Osteoblast (primary cell): ENCODE results near the gene PSMD13. TPM values are rescaled to one million over a fixed set of nuclear protein-coding genes. Genes with fewer than 3 reads are reported as not detected.
A peak's percentile ranks its signal among the peaks of the same experiment; 100 is the strongest.
"Not testable (repeated sequence)": the region's sequence is repeated elsewhere in the genome, so short reads cannot be mapped to it uniquely, and the experiment has no call there.

Experiments used
- DNase-seq: peaks from one replicate; pipeline ENCODE4 v3.0.0; 2011; ENCODE audit warnings: low spot score, mixed read lengths; ENCODE audit not compliant: insufficient read length; ENCODE audit errors: missing footprints
- H2AFZ ChIP-seq: 2 replicates; pipeline ENCODE4 v1.6.0; 2011; ENCODE audit warnings: mild to moderate bottlenecking, low read length
- H3K27ac ChIP-seq: 2 replicates; pipeline ENCODE4 v1.5.1; 2011; ENCODE audit warnings: mild to moderate bottlenecking, low read depth, low read length, moderate library complexity
- H3K27me3 ChIP-seq: 2 replicates; pipeline ENCODE4 v1.6.0; 2012; ENCODE audit warnings: mild to moderate bottlenecking, control low read depth, inconsistent platforms, low read length, moderate library complexity; ENCODE audit not compliant: insufficient read depth
- H3K36me3 ChIP-seq: 2 replicates; pipeline ENCODE4 v1.5.1; 2011; ENCODE audit warnings: mild to moderate bottlenecking, low read length, control low read depth, moderate library complexity; ENCODE audit not compliant: insufficient read depth
- H3K4me1 ChIP-seq: 2 replicates; pipeline ENCODE4 v1.5.1; 2011; ENCODE audit warnings: mild to moderate bottlenecking, low read length, control low read depth, moderate library complexity; ENCODE audit not compliant: insufficient read depth
- H3K4me2 ChIP-seq: 2 replicates; pipeline ENCODE4 v1.6.0; 2011; ENCODE audit warnings: mild to moderate bottlenecking, low read length; ENCODE audit not compliant: insufficient read depth
- H3K4me3 ChIP-seq: fragments of 200-600 bp; sonication (generic); 3 replicates; pipeline ENCODE4 v1.5.1; 2012; ENCODE audit warnings: mild to moderate bottlenecking, low read length, inconsistent platforms; ENCODE audit not compliant: insufficient read depth
- H3K79me2 ChIP-seq: 2 replicates; pipeline ENCODE4 v1.6.0; 2012; ENCODE audit warnings: mild to moderate bottlenecking, low read length, control low read depth, inconsistent platforms; ENCODE audit not compliant: insufficient read depth
- H3K9me3 ChIP-seq: 2 replicates; pipeline ENCODE4 v1.5.1; 2011; ENCODE audit warnings: low read depth, low read length, control low read depth
- H4K20me1 ChIP-seq: 2 replicates; pipeline ENCODE4 v1.6.0; 2012; ENCODE audit warnings: mild to moderate bottlenecking, low read length, control low read depth; ENCODE audit not compliant: insufficient read depth
- CTCF ChIP-seq: IDR thresholded peaks from 2 replicates; pipeline ENCODE4 v1.5.1; 2011; ENCODE audit warnings: mild to moderate bottlenecking, low read depth, low read length, moderate library complexity; ENCODE audit errors: extremely low read depth
- total RNA-seq: library from RNA; depleted of rRNA; stranded (reverse); fragments of >200 nt; gene quantifications from 2 replicates; pipeline ENCODE4 v1.2.3, GENCODE V29; 2012

PSMD13 gene
- total RNA-seq, 1 donor = 110 TPM

GRCh38 chr11:259413-259812 is 22.6 kb downstream of the PSMD13 start:
- no peak for TF ChIP-seq CTCF
- Histone ChIP-seq H3K4me2 (no peak overlapping the region), H3K4me3 (no peak overlapping the region), H4K20me1 (no peaks in the 10 kb centered on the region), H3K36me3 (no peaks in the 10 kb centered on the region), H3K79me2 (no peaks in the 10 kb centered on the region), H3K27ac (no peak overlapping the region), H3K9me3 (no peaks in the 10 kb centered on the region), H2AFZ (no peak overlapping the region), H3K4me1 (no peaks in the 10 kb centered on the region), H3K27me3 (peaks cover 11% of the 10 kb centered on the region)
- no peak for DNase-seq

GRCh38 chr11:261624-262023 is 24.8 kb downstream of the PSMD13 start:
- Histone ChIP-seq H3K79me2 (no peaks in the 10 kb centered on the region), H3K27ac (no peak overlapping the region), H3K36me3 (no peaks in the 10 kb centered on the region), H3K9me3 (no peaks in the 10 kb centered on the region), H3K4me3 (no peak overlapping the region), H2AFZ (no peak overlapping the region), H3K27me3 (peaks cover 11% of the 10 kb centered on the region), H3K4me2 (no peak overlapping the region), H4K20me1 (no peaks in the 10 kb centered on the region), H3K4me1 (no peaks in the 10 kb centered on the region)
- no peak for DNase-seq
- TF ChIP-seq CTCF = no peak

- H3K4me2 ChIP-seq = no peak overlapping the region
- no peaks in the 10 kb centered on the region for H3K9me3 ChIP-seq
- no peaks in the 10 kb centered on the region for H3K4me1 ChIP-seq
- peak; percentile 22 for DNase-seq
- H3K4me3 ChIP-seq = no peak overlapping the region
- H4K20me1 ChIP-seq = no peaks in the 10 kb centered on the region
- H2AFZ ChIP-seq = no peak overlapping the region
- no peaks in the 10 kb centered on the region for H3K79me2 ChIP-seq
- TF ChIP-seq CTCF = no peak
- peaks cover 8% of the 10 kb centered on the region for H3K27me3 ChIP-seq
- H3K36me3 ChIP-seq = no peaks in the 10 kb centered on the region
- H3K27ac ChIP-seq = no peak overlapping the region
Observed at GRCh38 chr11:266676-267439, 30.1 kb downstream of the PSMD13 start.

GRCh38 chr11:267491-267994 is 30.8 kb downstream of the PSMD13 start:
- Histone ChIP-seq H3K4me3 (no peak overlapping the region), H3K36me3 (no peaks in the 10 kb centered on the region), H3K4me2 (no peak overlapping the region), H2AFZ (no peak overlapping the region), H3K9me3 (no peaks in the 10 kb centered on the region), H3K4me1 (no peaks in the 10 kb centered on the region), H4K20me1 (no peaks in the 10 kb centered on the region), H3K27me3 (peaks cover 10% of the 10 kb centered on the region), H3K79me2 (no peaks in the 10 kb centered on the region), H3K27ac (no peak overlapping the region)
- peak; percentile 68 for DNase-seq
- no peak for TF ChIP-seq CTCF

GRCh38 chr11:268716-269145 is 32.0 kb downstream of the PSMD13 start:
- DNase-seq = peak; percentile 90
- H3K9me3 ChIP-seq, H2AFZ ChIP-seq, H3K4me1 ChIP-seq, H3K27me3 ChIP-seq, H3K36me3 ChIP-seq, H3K79me2 ChIP-seq, H4K20me1 ChIP-seq, H3K27ac ChIP-seq: not testable (repeated sequence)
- H3K4me2 ChIP-seq = peak overlapping the region; percentile 25
- H3K4me3 ChIP-seq = peak overlapping the region; percentile 4
